H9 (cell line): ENCODE results near the gene HMCES. TPM values are rescaled to one million over a fixed set of nuclear protein-coding genes. Genes with fewer than 3 reads are reported as not detected.

Experiments
- DNase-seq: peaks from one replicate; pipeline ENCODE4 v3.0.0-alpha.2; 2017
- H2AFZ ChIP-seq: one replicate; pipeline ENCODE4 v1.6.1; 2013; ENCODE audit warnings: mild to moderate bottlenecking, low read length, control low read depth, moderate library complexity
- H2AK5ac ChIP-seq: 2 replicates; pipeline ENCODE4 v1.6.1; 2013; ENCODE audit warnings: low read length, control low read depth, mixed read lengths; ENCODE audit not compliant: insufficient read length
- H2BK120ac ChIP-seq: one replicate; pipeline ENCODE4 v1.6.1; 2013; ENCODE audit warnings: low read depth, mild to moderate bottlenecking, low read length, control low read depth, inconsistent platforms; ENCODE audit not compliant: poor library complexity, severe bottlenecking
- H2BK12ac ChIP-seq: 2 replicates; pipeline ENCODE4 v1.6.1; 2013; ENCODE audit warnings: low read length, control low read depth, mixed read lengths, low read depth; ENCODE audit not compliant: insufficient read length
- H2BK15ac ChIP-seq: 2 replicates; pipeline ENCODE4 v1.6.1; 2013; ENCODE audit warnings: low read depth, low read length, control low read depth
- H2BK20ac ChIP-seq: one replicate; pipeline ENCODE4 v1.6.1; 2013; ENCODE audit warnings: low read depth, mild to moderate bottlenecking, low read length, control low read depth, inconsistent platforms; ENCODE audit not compliant: poor library complexity, severe bottlenecking
- H2BK5ac ChIP-seq: 2 replicates; pipeline ENCODE4 v1.6.1; 2013; ENCODE audit warnings: low read length, control low read depth, mixed read lengths; ENCODE audit not compliant: insufficient read length
- H3K14ac ChIP-seq: 2 replicates; pipeline ENCODE4 v1.6.1; 2013; ENCODE audit warnings: low read length, control low read depth; ENCODE audit not compliant: insufficient read depth
- H3K18ac ChIP-seq: 2 replicates; pipeline ENCODE4 v1.6.1; 2013; ENCODE audit warnings: low read depth, mild to moderate bottlenecking, mixed read lengths, low read length, control low read depth; ENCODE audit not compliant: insufficient read length
- H3K23ac ChIP-seq: 2 replicates; pipeline ENCODE4 v1.6.1; 2013; ENCODE audit warnings: low read length, control low read depth, mixed read lengths, low read depth; ENCODE audit not compliant: insufficient read length
- H3K23me2 ChIP-seq: 2 replicates; pipeline ENCODE4 v1.6.1; 2013; ENCODE audit warnings: low read depth, mild to moderate bottlenecking, mixed read lengths, low read length, control low read depth; ENCODE audit not compliant: insufficient read length, poor library complexity, severe bottlenecking
- H3K27ac ChIP-seq: 2 replicates; pipeline ENCODE4 v1.5.1; 2013; ENCODE audit warnings: low read length, control low read depth, mixed read lengths, low read depth; ENCODE audit not compliant: insufficient read length
- H3K27me3 ChIP-seq: 2 replicates; pipeline ENCODE4 v1.6.1; 2013; ENCODE audit warnings: low read length, control low read depth, inconsistent platforms; ENCODE audit not compliant: insufficient read depth
- H3K4ac ChIP-seq: 2 replicates; pipeline ENCODE4 v1.6.1; 2013; ENCODE audit warnings: low read depth, mild to moderate bottlenecking, control low read depth, inconsistent platforms, low read length, moderate library complexity
- H3K4me1 ChIP-seq: 2 replicates; pipeline ENCODE4 v1.6.1; 2013; ENCODE audit warnings: low read length, control low read depth, inconsistent platforms; ENCODE audit not compliant: insufficient read depth
- H3K4me2 ChIP-seq: 2 replicates; pipeline ENCODE4 v1.6.1; 2013; ENCODE audit warnings: low read length, control low read depth, mixed read lengths; ENCODE audit not compliant: insufficient read length, insufficient read depth
- H3K56ac ChIP-seq: 2 replicates; pipeline ENCODE4 v1.6.1; 2013; ENCODE audit warnings: low read depth, mild to moderate bottlenecking, mixed read lengths, low read length, control low read depth; ENCODE audit not compliant: insufficient read length
- H3K79me1 ChIP-seq: 2 replicates; pipeline ENCODE4 v1.6.1; 2013; ENCODE audit warnings: low read depth, mild to moderate bottlenecking, moderate library complexity, low read length, control low read depth, inconsistent platforms; ENCODE audit not compliant: insufficient read depth, poor library complexity, severe bottlenecking
- H3K79me2 ChIP-seq: 2 replicates; pipeline ENCODE4 v1.6.1; 2013; ENCODE audit warnings: low read length, control low read depth, inconsistent platforms; ENCODE audit not compliant: insufficient read depth
- H3K9ac ChIP-seq: 2 replicates; pipeline ENCODE4 v1.6.1; 2013; ENCODE audit warnings: low read length, control low read depth, mixed read lengths; ENCODE audit not compliant: insufficient read length; ENCODE audit errors: extremely low read depth
- H3K9me3 ChIP-seq: one replicate; pipeline ENCODE4 v1.6.1; 2013; ENCODE audit warnings: low read depth, low read length, inconsistent platforms; ENCODE audit not compliant: control insufficient read depth
- H3T11ph ChIP-seq: one replicate; pipeline ENCODE4 v1.6.1; 2013; ENCODE audit warnings: mild to moderate bottlenecking, low read length, control low read depth, inconsistent platforms
- H4K20me1 ChIP-seq: one replicate; pipeline ENCODE4 v1.6.1; 2013; ENCODE audit not compliant: control insufficient read depth, insufficient read length, insufficient read depth
- H4K5ac ChIP-seq: 2 replicates; pipeline ENCODE4 v1.6.1; 2013; ENCODE audit warnings: low read depth, mild to moderate bottlenecking, mixed read lengths, low read length, control low read depth; ENCODE audit not compliant: insufficient read length
- H4K8ac ChIP-seq: replicated peaks from 2 replicates; pipeline ENCODE4 v1.6.1; 2013; ENCODE audit warnings: low read length, control low read depth, mixed read lengths, low read depth; ENCODE audit not compliant: insufficient read length
- H4K91ac ChIP-seq: 2 replicates; pipeline ENCODE4 v1.6.1; 2013; ENCODE audit warnings: low read depth, mild to moderate bottlenecking, moderate library complexity, mixed read lengths, low read length, control low read depth; ENCODE audit not compliant: insufficient read length
- H3K27ac Mint-ChIP-seq, 3 experiments: 2 replicates in 2 of 3; 3 replicates in 1 of 3; pipeline ENCODE4 v1.8.0; 2020 to 2021; ENCODE audit warnings: mixed read lengths in 3 of 3, mild to moderate bottlenecking in 1 of 3, moderate library complexity in 1 of 3
- H3K27me3 Mint-ChIP-seq: 2 replicates; pipeline ENCODE4 v1.8.0; 2021; ENCODE audit warnings: low read depth, mild to moderate bottlenecking, moderate library complexity, mixed read lengths
- H3K36me3 Mint-ChIP-seq, 3 experiments: 2 replicates in 2 of 3; 3 replicates in 1 of 3; pipeline ENCODE4 v1.8.0; 2020 to 2021; ENCODE audit warnings: low read depth in 3 of 3, mixed read lengths in 3 of 3; ENCODE audit not compliant: insufficient read depth in 1 of 3
- H3K4me1 Mint-ChIP-seq, 2 experiments: 2 replicates each; pipeline ENCODE4 v1.8.0; 2020; ENCODE audit warnings: mixed read lengths in 2 of 2
- H3K4me3 Mint-ChIP-seq, 2 experiments: 2 replicates in 1 of 2; 3 replicates in 1 of 2; pipeline ENCODE4 v1.8.0; 2020 to 2021; ENCODE audit warnings: mild to moderate bottlenecking in 2 of 2, mixed read lengths in 2 of 2, moderate library complexity in 1 of 2
- H3K9me3 Mint-ChIP-seq, 2 experiments: 2 replicates in 1 of 2; 3 replicates in 1 of 2; pipeline ENCODE4 v1.8.0; 2020; ENCODE audit warnings: mild to moderate bottlenecking in 2 of 2, mixed read lengths in 2 of 2, moderate library complexity in 1 of 2
- WGBS: extraction: QIAGEN DNeasy Blood & Tissue Kit; methylation state at CpG from one replicate; pipeline ENCODE4 v1.1.7; 2013; ENCODE audit warnings: missing lambda C conversion rate, low lambda C conversion rate, mixed read lengths; ENCODE audit not compliant: insufficient read length; ENCODE audit errors: extremely low coverage; 5-methylcytosine and 5-hydroxymethylcytosine counted together
- total RNA-seq: library from RNA; stranded (reverse); gene quantifications from 2 replicates; pipeline ENCODE4 v1.2.1, GENCODE V29; 2021
- TF ChIP-seq, protein P1 (sequence below): fragments of 200-600 bp; sonication (generic); conservative IDR thresholded peaks from 3 replicates; pipeline ENCODE4 v1.8.0; 2021; ENCODE audit warnings: antibody characterized with exemption, mild to moderate bottlenecking

Gene HMCES
- total RNA-seq, 1 experiment from 2014 or later = 52.4 TPM

DNA sequence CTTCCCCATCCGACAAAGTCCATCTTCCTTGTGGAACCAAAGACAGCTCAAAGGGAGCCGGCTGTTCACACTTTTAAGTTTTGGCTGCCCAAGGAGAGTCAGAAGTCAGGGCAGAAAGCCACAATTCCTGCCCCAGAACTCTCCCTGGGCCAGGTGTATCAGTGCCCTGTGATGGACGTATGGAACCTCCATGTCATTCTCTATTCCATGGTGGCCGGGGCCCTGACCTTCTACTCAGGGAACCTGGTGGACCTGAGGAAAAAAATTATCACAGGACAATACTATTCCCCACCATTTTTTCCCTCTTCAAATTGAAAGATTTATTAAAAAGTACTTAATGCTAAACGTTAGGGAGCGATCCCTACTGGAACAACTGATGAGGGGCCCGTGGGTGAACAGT is 66.6 kb downstream of the HMCES start:
- Histone ChIP-seq H3K27ac (no peak overlapping the region), H2BK120ac (no peak overlapping the region), H3K79me1 (no peaks in the 10 kb centered on the region), H3K56ac (no peak overlapping the region), H3K79me2 (no peaks in the 10 kb centered on the region), H3K4me2 (no peak overlapping the region), H3K14ac (no peak overlapping the region), H3K9me3 (no peaks in the 10 kb centered on the region), H3K18ac (no peak overlapping the region), H2AK5ac (no peak overlapping the region), H4K91ac (no peak overlapping the region), H4K5ac (no peak overlapping the region), H2AFZ (no peak overlapping the region), H3K23me2 (peaks cover 7% of the 10 kb centered on the region), H3K9ac (no peak overlapping the region), H2BK12ac (no peak overlapping the region), H3T11ph (no peak overlapping the region), H2BK15ac (no peak overlapping the region), H3K27me3 (no peaks in the 10 kb centered on the region), H3K4me1 (no peaks in the 10 kb centered on the region), H4K8ac (no peak overlapping the region), H2BK20ac (no peak overlapping the region), H3K23ac (no peak overlapping the region), H3K4ac (no peak overlapping the region), H4K20me1 (no peaks in the 10 kb centered on the region), H2BK5ac (no peak overlapping the region)
- peaks cover 9 to 11% of the 10 kb centered on the region in 2 experiments; a peak in 4 of 5 replicates for H3K9me3 Mint-ChIP-seq
- peaks cover 16 to 19% of the 10 kb centered on the region in 2 experiments for H3K4me1 Mint-ChIP-seq
- H3K4me3 Mint-ChIP-seq = no peak overlapping the region
- DNase-seq = no peak
- H3K36me3 Mint-ChIP-seq = 0 out of 7 replicates have a peak, but pooled peaks cover 0 to 3% (median 0%) of the 10 kb centered on the region in 3 experiments
- WGBS = no CpG with 5 or more reads among the region's 7 CpGs
- H3K27me3 Mint-ChIP-seq = peaks cover 19% of the 10 kb centered on the region
- H3K27ac Mint-ChIP-seq = no peak overlapping the region
- TF ChIP-seq, protein P1, sequence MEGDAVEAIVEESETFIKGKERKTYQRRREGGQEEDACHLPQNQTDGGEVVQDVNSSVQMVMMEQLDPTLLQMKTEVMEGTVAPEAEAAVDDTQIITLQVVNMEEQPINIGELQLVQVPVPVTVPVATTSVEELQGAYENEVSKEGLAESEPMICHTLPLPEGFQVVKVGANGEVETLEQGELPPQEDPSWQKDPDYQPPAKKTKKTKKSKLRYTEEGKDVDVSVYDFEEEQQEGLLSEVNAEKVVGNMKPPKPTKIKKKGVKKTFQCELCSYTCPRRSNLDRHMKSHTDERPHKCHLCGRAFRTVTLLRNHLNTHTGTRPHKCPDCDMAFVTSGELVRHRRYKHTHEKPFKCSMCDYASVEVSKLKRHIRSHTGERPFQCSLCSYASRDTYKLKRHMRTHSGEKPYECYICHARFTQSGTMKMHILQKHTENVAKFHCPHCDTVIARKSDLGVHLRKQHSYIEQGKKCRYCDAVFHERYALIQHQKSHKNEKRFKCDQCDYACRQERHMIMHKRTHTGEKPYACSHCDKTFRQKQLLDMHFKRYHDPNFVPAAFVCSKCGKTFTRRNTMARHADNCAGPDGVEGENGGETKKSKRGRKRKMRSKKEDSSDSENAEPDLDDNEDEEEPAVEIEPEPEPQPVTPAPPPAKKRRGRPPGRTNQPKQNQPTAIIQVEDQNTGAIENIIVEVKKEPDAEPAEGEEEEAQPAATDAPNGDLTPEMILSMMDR = no peak
